Endothelial cell of umbilical vein (primary cell): ENCODE data around the gene GGT6. TPM values are rescaled to one million over a fixed set of nuclear protein-coding genes. Genes with fewer than 3 reads are reported as not detected.

Source experiments
- BruUV-seq: library from RNA; stranded (reverse); fragments of 400-500 nt; replicated peaks from 2 replicates; lab custom pipeline; 2021; lab: Mats Ljungman, UMichigan
- CTCF ChIA-PET: fragments of 300-600, 350-600 bp; sonication (Branson Sonifier 250); formaldehyde crosslinking; loops from one replicate; lab custom pipeline; 2021; ENCODE audit warnings: antibody characterized with exemption, inconsistent platforms; lab: Charles Lee
- POLR2A ChIA-PET: fragments of 300-600, 350-600 bp; sonication (Branson Sonifier 250); formaldehyde crosslinking; loops from one replicate; lab custom pipeline; 2021; ENCODE audit warnings: antibody characterized with exemption, inconsistent platforms; lab: Charles Lee
- DNase-seq: peaks from one replicate; pipeline ENCODE4 v3.0.0-alpha.2; 2011; ENCODE audit warnings: low read depth, low spot score
- FAIRE-seq: peaks from 2 replicates; lab custom pipeline; 2011; peaks lifted over from hg19 to GRCh38; lab: Jason Lieb, UNC
- H2AFZ ChIP-seq: 2 replicates; pipeline ENCODE4 v1.6.0; 2012; ENCODE audit warnings: low read depth, low read length, control low read depth, inconsistent platforms
- H3K27ac ChIP-seq: 2 replicates; pipeline ENCODE4 v1.5.1; 2011; ENCODE audit warnings: low read depth, mild to moderate bottlenecking, control low read depth, low read length, moderate library complexity; ENCODE audit not compliant: insufficient read depth
- H3K27me3 ChIP-seq, 2 experiments: 2 replicates each; pipeline versions ENCODE4 v1.6.0 to v1.6.1; 2011; ENCODE audit warnings: low read length in 2 of 2, mixed read lengths in 1 of 2; ENCODE audit not compliant: control insufficient read depth in 2 of 2, insufficient read depth in 2 of 2
- H3K36me3 ChIP-seq, 2 experiments: 2 replicates in 1 of 2; 3 replicates in 1 of 2; pipeline ENCODE4 v1.5.1; 2011; ENCODE audit warnings: low read length in 2 of 2, mild to moderate bottlenecking in 1 of 2, moderate library complexity in 1 of 2; ENCODE audit not compliant: control insufficient read depth in 2 of 2, insufficient read depth in 2 of 2; ENCODE audit errors: extremely low read depth in 1 of 2
- H3K4me1 ChIP-seq: 3 replicates; pipeline ENCODE4 v1.5.1; 2011; ENCODE audit warnings: mild to moderate bottlenecking, low read length; ENCODE audit not compliant: control insufficient read depth, insufficient read depth; ENCODE audit errors: extremely low read depth
- H3K4me2 ChIP-seq: 2 replicates; pipeline ENCODE4 v1.6.1; 2011; ENCODE audit warnings: low read length, control low read depth, mixed read lengths; ENCODE audit not compliant: insufficient read depth
- H3K4me3 ChIP-seq, 3 experiments: fragments of 200-600 bp in 1 of 3; sonication (generic), shearing (Covaris generic) in 1 of 3; replicated peaks in 1 of 3; 2 replicates each; pipeline ENCODE4 v1.5.1; 2011 to 2016; ENCODE audit warnings: control low read depth in 3 of 3, low read length in 3 of 3, mild to moderate bottlenecking in 2 of 3, inconsistent platforms in 1 of 3, low read depth in 1 of 3, moderate library complexity in 1 of 3; ENCODE audit not compliant: insufficient read depth in 1 of 3
- H3K79me2 ChIP-seq: 2 replicates; pipeline ENCODE4 v1.6.0; 2012; ENCODE audit warnings: low read length, inconsistent platforms; ENCODE audit not compliant: control insufficient read depth, insufficient read depth
- H3K9ac ChIP-seq: replicated peaks from 2 replicates; pipeline ENCODE3; 2011; ENCODE audit warnings: low read length, control low read depth; ENCODE audit not compliant: insufficient read depth; ENCODE audit errors: extremely low read depth
- H3K9me1 ChIP-seq: replicated peaks from 3 replicates; pipeline ENCODE4 v1.6.0; 2011; ENCODE audit warnings: mild to moderate bottlenecking, low read length; ENCODE audit not compliant: control insufficient read depth, insufficient read depth; ENCODE audit errors: extremely low read depth
- H3K9me3 ChIP-seq: replicated peaks from 2 replicates; pipeline ENCODE4 v1.5.1; 2012; ENCODE audit warnings: low read length, inconsistent platforms; ENCODE audit not compliant: control insufficient read depth, insufficient read depth
- H4K20me1 ChIP-seq: replicated peaks from 2 replicates; pipeline ENCODE3; 2011; ENCODE audit warnings: mild to moderate bottlenecking, low read length; ENCODE audit not compliant: control insufficient read depth, insufficient read depth; ENCODE audit errors: extremely low read depth
- CTCF ChIP-seq, 2 donors: IDR thresholded peaks; 1 replicate in 1 of 2; 2 replicates in 1 of 2; pipeline ENCODE4 v1.5.1; 2011; ENCODE audit warnings: low read length in 2 of 2, mild to moderate bottlenecking in 2 of 2, moderate library complexity in 2 of 2, control low read depth in 1 of 2, inconsistent platforms in 1 of 2, low read depth in 1 of 2; ENCODE audit not compliant: insufficient read depth in 1 of 2; ENCODE audit errors: extremely low read depth in 1 of 2
- EZH2 ChIP-seq: IDR thresholded peaks from 2 replicates; pipeline ENCODE4 v1.6.1; 2012; ENCODE audit warnings: borderline replicate concordance, low read depth, mild to moderate bottlenecking, moderate library complexity, low read length, inconsistent platforms; ENCODE audit not compliant: severe bottlenecking
- FOS ChIP-seq: IDR thresholded peaks from 2 replicates; pipeline ENCODE4 v1.6.1; 2011; ENCODE audit warnings: mild to moderate bottlenecking, low read length, moderate library complexity, borderline replicate concordance; ENCODE audit not compliant: insufficient read depth
- GATA2 ChIP-seq: IDR thresholded peaks from 2 replicates; pipeline ENCODE4 v1.7.0; 2011; ENCODE audit warnings: low read depth, mild to moderate bottlenecking, moderate library complexity, mixed read lengths, low read length; ENCODE audit not compliant: insufficient read length, insufficient read depth
- JUN ChIP-seq: IDR thresholded peaks from 2 replicates; pipeline ENCODE4 v1.6.1; 2011; ENCODE audit warnings: borderline replicate concordance, low read depth; ENCODE audit not compliant: insufficient read length, insufficient read depth
- MAX ChIP-seq: IDR thresholded peaks from 2 replicates; pipeline ENCODE4 v1.6.1; 2011; ENCODE audit not compliant: insufficient read depth, insufficient read length
- MYC ChIP-seq: IDR thresholded peaks from one replicate; pipeline ENCODE4 v1.6.1; 2011; ENCODE audit warnings: mild to moderate bottlenecking, low read depth, low read length
- POLR2A ChIP-seq: IDR thresholded peaks from 2 replicates; pipeline ENCODE4 v1.6.1; 2012; ENCODE audit warnings: low read depth, mild to moderate bottlenecking, control low read depth, low read length
- POLR2AphosphoS5 ChIP-seq: IDR thresholded peaks from 2 replicates; pipeline ENCODE4 v1.6.1; 2012; ENCODE audit warnings: low read depth, mild to moderate bottlenecking, control low read depth, low read length, moderate library complexity; ENCODE audit not compliant: insufficient read depth
- dilution Hi-C: fragments of 300-500 bp; cut with MboI; formaldehyde crosslinking; loops from one replicate; pipeline ENCODE4 v1.15.0; 2019; ENCODE audit warnings: low sequenced_read_pairs; ENCODE audit not compliant: extremely low pct_ligation_motif_present
- intact Hi-C: fragments of 100-400 bp; cut with micrococcal nuclease; formaldehyde crosslinking; loops from one replicate; pipeline ENCODE4 v1.10.0; 2022
- polyA plus RNA-seq, 4 experiments: library from polyadenylated mRNA; depleted of rRNA in 3 of 4; stranded (reverse) in 3 of 4; unstranded in 1 of 4; fragments of >200 nt; gene quantifications; 2 replicates each; pipeline versions ENCODE4 v1.2.1 to v1.2.3, GENCODE V29; 2011 to 2012; ENCODE audit warnings: missing spikeins in 1 of 4
- total RNA-seq: library from RNA; stranded (reverse); gene quantifications from 2 replicates; pipeline ENCODE4 v1.2.3, GENCODE V29; 2021

The GGT6 gene
- total and polyA plus RNA-seq, 2 donors (not counting 3 experiments of a cell fraction or from before 2014, with no cell fraction given): not detected

- no peaks in the 10 kb centered on the region for H3K4me1 ChIP-seq
- H2AFZ ChIP-seq: no peak overlapping the region
- dilution Hi-C loops: no loop called here
- H3K4me2 ChIP-seq: no peak overlapping the region
- CTCF ChIA-PET: interaction anchor here (0.6 to 4.8 kb wide), 3 partner anchors 12 to 17 kb away, joined by 3 to 41 read pairs (median 5); no protein-coding TSS in a partner anchor
- no peak overlapping the region for H3K4me3 ChIP-seq
- TF ChIP-seq EZH2: no peak
- no peak for TF ChIP-seq MAX
- TF ChIP-seq CTCF (IDR thresholded peaks at IDR 0.05; ENCODE audit: extremely low read depth in 1 of 2, insufficient read depth in 1 of 2, low read depth in 1 of 2, low read length in 2 of 2): no peak
- TF ChIP-seq POLR2A: no peak
- TF ChIP-seq MYC: no peak
- TF ChIP-seq GATA2: no peak
- TF ChIP-seq POLR2AphosphoS5: no peak
- no peak for TF ChIP-seq JUN
- TF ChIP-seq FOS: no peak
- POLR2A ChIA-PET: no interaction called here
- intact Hi-C loops: no loop called here
- no peak for DNase-seq
- no peaks in the 10 kb centered on the region for H3K79me2 ChIP-seq
- no peaks in the 10 kb centered on the region for H3K9me1 ChIP-seq
- H4K20me1 ChIP-seq: no peaks in the 10 kb centered on the region
- no TSS peak for BruUV-seq
- peaks cover 26 to 35% of the 10 kb centered on the region in 2 experiments for H3K27me3 ChIP-seq
- no peak overlapping the region for H3K27ac ChIP-seq
- FAIRE-seq: no peak
- H3K9ac ChIP-seq: no peak overlapping the region
- H3K9me3 ChIP-seq: no peaks in the 10 kb centered on the region
- no peaks in the 10 kb centered on the region for H3K36me3 ChIP-seq
These were observed 21.7 kb upstream of the GGT6 start for GRCh38 chr17:4582101-4582501.
